ENCODE results near the gene LRRC4B. TPM values are rescaled to one million over a fixed set of nuclear protein-coding genes. Genes with fewer than 3 reads are reported as not detected.

The LRRC4B gene
- total and polyA plus RNA-seq, 9 donors = 0.12 to 7.9 (median 2.5) TPM

GRCh38 chr19:50516456-50516855, 51.8 kb downstream of the LRRC4B start:
- no peak for DNase-seq
- TF ChIP-seq POLR2A (IDR thresholded peaks at IDR 0.05) = no peak
- TF ChIP-seq EP300 (IDR thresholded peaks at IDR 0.05) = no peak
- no peak for TF ChIP-seq CTCF (IDR thresholded peaks at IDR 0.05)
- intact Hi-C loops (cut with DNase I) = loop anchor here in 1 of 4 donors (10.0 kb wide), 1 partner anchor 278 kb away; the partner anchor contains the start of gene ACP4
- H3K4me3 ChIP-seq = no peak overlapping the region
- no peaks in the 10 kb centered on the region for H3K4me1 ChIP-seq (ENCODE audit: insufficient read depth)
- no peaks in the 10 kb centered on the region for H3K27me3 ChIP-seq
- H3K36me3 ChIP-seq = no peaks in the 10 kb centered on the region
- no peaks in the 10 kb centered on the region for H3K9me3 ChIP-seq
- WGBS, 3 donors = 73 to 77% (median 77%) methylated on average over 12 of the region's 12 CpGs
- H3K27ac ChIP-seq = no peak overlapping the region

- intact Hi-C loops (cut with DNase I) = loop anchor here in 1 of 4 donors (10.0 kb wide), 1 partner anchor 280 kb away; the partner anchor contains the start of gene ACP4
- H3K4me1 ChIP-seq (ENCODE audit: insufficient read depth) = peaks cover 4% of the 10 kb centered on the region
- 61 to 72% (median 70%) methylated on average over 11 of the region's 11 CpGs for WGBS, 3 donors
- no peaks in the 10 kb centered on the region for H3K36me3 ChIP-seq
- no peaks in the 10 kb centered on the region for H3K9me3 ChIP-seq
- H3K27ac ChIP-seq = no peak overlapping the region
- TF ChIP-seq CTCF (IDR thresholded peaks at IDR 0.05) (no peak), EP300 (IDR thresholded peaks at IDR 0.05) (no peak), POLR2A (IDR thresholded peaks at IDR 0.05) (no peak)
- no peak overlapping the region for H3K4me3 ChIP-seq
- H3K27me3 ChIP-seq = no peaks in the 10 kb centered on the region
- DNase-seq = no peak
Measured at GRCh38 chr19:50515168-50515561, 53.1 kb downstream of the LRRC4B start.

DNA sequence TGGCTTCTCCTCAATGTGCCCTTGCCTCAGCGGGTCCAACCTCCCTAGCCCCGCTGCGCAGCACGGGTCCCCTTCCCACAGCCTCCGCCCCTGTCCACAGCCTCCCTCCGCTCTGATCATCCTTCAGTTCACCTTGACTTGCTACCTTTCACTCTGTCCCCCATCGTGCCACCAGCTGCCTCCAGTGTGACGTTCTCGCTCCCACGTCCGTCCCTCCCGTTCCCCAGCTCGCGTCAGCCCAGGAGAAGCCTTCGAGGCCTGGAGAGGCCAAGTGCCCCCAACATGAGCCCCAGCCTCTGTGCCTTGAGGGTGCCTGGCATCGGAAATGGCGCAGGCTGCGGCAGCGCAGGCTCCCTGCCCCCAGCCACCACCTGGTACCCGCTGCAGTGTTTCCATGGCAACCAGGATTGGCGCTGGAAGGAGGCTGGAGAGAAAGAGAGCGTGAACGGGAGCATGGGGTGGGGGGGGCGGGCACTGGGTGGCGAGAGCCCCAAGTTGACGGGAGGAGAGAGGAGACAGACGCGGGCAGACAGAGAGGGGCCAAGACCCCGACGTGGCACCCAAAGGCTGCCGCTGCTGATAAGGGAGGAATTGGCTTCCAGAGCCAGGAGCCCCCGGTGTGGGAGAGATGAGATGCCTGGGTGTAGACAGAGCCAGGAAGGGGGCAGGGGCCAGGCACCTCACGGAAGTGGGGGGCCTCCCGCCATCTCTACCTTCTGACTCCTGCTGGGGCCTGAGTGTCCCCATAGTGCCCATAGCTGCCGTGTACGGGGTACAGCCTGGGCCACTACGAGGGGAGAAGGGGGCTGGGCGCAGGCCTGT, 53.7 kb downstream of the LRRC4B start:
- H3K27me3 ChIP-seq = no peaks in the 10 kb centered on the region
- TF ChIP-seq CTCF (IDR thresholded peaks at IDR 0.05) (no peak), POLR2A (IDR thresholded peaks at IDR 0.05) (no peak), EP300 (IDR thresholded peaks at IDR 0.05) (no peak)
- no peak overlapping the region for H3K27ac ChIP-seq
- WGBS, 3 donors = 24 to 35% (median 31%) methylated on average over 38 of the region's 38 CpGs
- H3K4me3 ChIP-seq = no peak overlapping the region
- H3K36me3 ChIP-seq = no peaks in the 10 kb centered on the region
- intact Hi-C loops (cut with DNase I) = loop anchor here in 3 of 4 donors (5.0 to 10.0 kb wide), 3 partner anchors 162 to 352 kb away; partner anchors contain the start of genes ACP4 (in 1 of the 3) and IZUMO2 (in 1 of the 3)
- no peaks in the 10 kb centered on the region for H3K9me3 ChIP-seq
- DNase-seq = peak in 1 of 5 donors; percentile 37
- peaks cover 6% of the 10 kb centered on the region for H3K4me1 ChIP-seq (ENCODE audit: insufficient read depth)

GRCh38 chr19:50513746-50514345, 54.4 kb downstream of the LRRC4B start, which contains the start of gene ASPDH:
Gene ASPDH, minus strand, starts transcription at chr19:50513913. Its CDS starts 90 bp downstream, at chr19:50513823.
- H3K4me1 ChIP-seq (ENCODE audit: insufficient read depth) = peaks cover 6% of the 10 kb centered on the region
- H3K27me3 ChIP-seq = no peaks in the 10 kb centered on the region
- H3K27ac ChIP-seq = no peak within 1 kb of the TSS
- no peaks in the 10 kb centered on the region for H3K9me3 ChIP-seq
- no peak within 1 kb of the TSS for H3K4me3 ChIP-seq
- WGBS, 3 donors = 18 to 33% (median 21%) methylated on average over 20 to 22 of the region's 22 CpGs
- no peak for TF ChIP-seq CTCF (IDR thresholded peaks at IDR 0.05)
- TF ChIP-seq EP300 (IDR thresholded peaks at IDR 0.05) = no peak
- TF ChIP-seq POLR2A (IDR thresholded peaks at IDR 0.05) = no peak
- intact Hi-C loops (cut with DNase I) = loop anchor here in 3 of 4 donors (5.0 to 10.0 kb wide), 3 partner anchors 162 to 352 kb away; partner anchors contain the start of genes ACP4 (in 1 of the 3) and IZUMO2 (in 1 of the 3)
- H3K36me3 ChIP-seq = no peaks in the 10 kb centered on the region
- no peak for DNase-seq
